B cell (primary cell): ENCODE data around the gene ANK3. TPM values are rescaled to one million over a fixed set of nuclear protein-coding genes. Genes with fewer than 3 reads are reported as not detected.

Source experiments
- ATAC-seq: fragments of 200-7000 bp; cut with Tn5 transposase; one replicate; pipeline ENCODE4 v1.10.0; 2021; ENCODE audit warnings: low read depth, mild to moderate bottlenecking, moderate number of reproducible peaks, moderate library complexity
- CTCF ChIA-PET: fragments of 350-600 bp; sonication (Branson Sonifier 250); formaldehyde crosslinking; loops from one replicate; lab custom pipeline; 2021; ENCODE audit warnings: antibody characterized with exemption, inconsistent platforms; lab: Charles Lee
- POLR2A ChIA-PET: fragments of 350-600 bp; sonication (Branson Sonifier 250); formaldehyde crosslinking; loops from one replicate; lab custom pipeline; 2021; ENCODE audit warnings: antibody characterized with exemption; lab: Charles Lee
- DNase-seq: peaks from one replicate; pipeline ENCODE4 v3.0.0; 2013
- H2AFZ ChIP-seq: 2 replicates; pipeline ENCODE4 v1.6.1; 2012; ENCODE audit warnings: mild to moderate bottlenecking, low read depth, low read length; ENCODE audit not compliant: insufficient read depth, poor library complexity, severe bottlenecking
- H3K27ac ChIP-seq, 2 donors: 1 replicate in 1 of 2; 2 replicates in 1 of 2; pipeline ENCODE4 v1.5.1; 2012 to 2013; ENCODE audit warnings: low read length in 2 of 2, mild to moderate bottlenecking in 2 of 2, moderate library complexity in 1 of 2
- H3K27me3 ChIP-seq, 4 experiments: fragments of 200-600 bp in 1 of 4; sonication (generic) in 1 of 4; replicated peaks in 1 of 4; 1 replicate in 2 of 4; 2 replicates in 2 of 4; pipeline versions ENCODE4 v1.6.1 to v1.7.0; 2013 to 2016; ENCODE audit warnings: low read length in 3 of 4, mild to moderate bottlenecking in 2 of 4, mixed read lengths in 1 of 4, moderate library complexity in 1 of 4; ENCODE audit not compliant: insufficient read depth in 4 of 4, control insufficient read depth in 3 of 4; ENCODE audit errors: control extremely low read depth in 1 of 4
- H3K36me3 ChIP-seq, 2 experiments: replicated peaks in 1 of 2; 1 replicate in 1 of 2; 2 replicates in 1 of 2; pipeline versions ENCODE4 v1.6.1 to v1.7.1; 2013; ENCODE audit warnings: low read length in 1 of 2; ENCODE audit not compliant: insufficient read depth in 2 of 2, control insufficient read depth in 1 of 2; ENCODE audit errors: control extremely low read depth in 1 of 2, extremely low read depth in 1 of 2
- H3K4me1 ChIP-seq, 2 donors: fragments of 200-600 bp in 1 of 2; sonication (generic) in 1 of 2; 1 replicate in 1 of 2; 2 replicates in 1 of 2; pipeline versions ENCODE4 v1.5.1 to v1.6.1; 2013 to 2017; ENCODE audit warnings: low read length in 2 of 2; ENCODE audit not compliant: control insufficient read depth in 2 of 2, insufficient read depth in 2 of 2
- H3K4me2 ChIP-seq: replicated peaks from 2 replicates; pipeline ENCODE3; 2012; ENCODE audit warnings: mild to moderate bottlenecking, low read depth, low read length; ENCODE audit not compliant: poor library complexity, severe bottlenecking
- H3K4me3 ChIP-seq, 5 experiments: fragments of 200-600 bp in 1 of 5; sonication (generic) in 1 of 5; 1 replicate in 3 of 5; 2 replicates in 2 of 5; pipeline versions ENCODE4 v1.5.1 to v1.7.0; 2011 to 2016; ENCODE audit warnings: low read length in 4 of 5, mild to moderate bottlenecking in 4 of 5, low read depth in 2 of 5, control low read depth in 1 of 5, moderate library complexity in 1 of 5; ENCODE audit not compliant: insufficient read depth in 1 of 5; ENCODE audit errors: control extremely low read depth in 1 of 5, extremely low read depth in 1 of 5
- H3K79me2 ChIP-seq: fragments of 200-600 bp; sonication (generic); one replicate; pipeline ENCODE4 v1.6.0; 2016; ENCODE audit warnings: low read length; ENCODE audit not compliant: control insufficient read depth, insufficient read depth
- H3K9ac ChIP-seq: fragments of 200-600 bp; sonication (generic); 2 replicates; pipeline ENCODE4 v1.6.1; 2017; ENCODE audit warnings: mild to moderate bottlenecking, low read length, moderate library complexity
- H3K9me3 ChIP-seq, 3 donors: one replicate each; pipeline versions ENCODE4 v1.6.1 to v1.7.1; 2013; ENCODE audit warnings: low read length in 2 of 3; ENCODE audit not compliant: control insufficient read depth in 2 of 3, insufficient read depth in 1 of 3; ENCODE audit errors: control extremely low read depth in 1 of 3
- H4K20me1 ChIP-seq: 2 replicates; pipeline ENCODE4 v1.6.0; 2012; ENCODE audit warnings: mild to moderate bottlenecking, low read length; ENCODE audit not compliant: insufficient read depth, control insufficient read depth, poor library complexity, severe bottlenecking
- H3K27ac Mint-ChIP-seq: one replicate; pipeline ENCODE4 v1.8.0; 2021; ENCODE audit warnings: mixed read lengths
- H3K27me3 Mint-ChIP-seq: one replicate; pipeline ENCODE4 v1.8.0; 2021; ENCODE audit warnings: mixed read lengths
- H3K4me1 Mint-ChIP-seq: one replicate; pipeline ENCODE4 v1.8.0; 2021; ENCODE audit warnings: mixed read lengths
- H3K4me3 Mint-ChIP-seq: one replicate; pipeline ENCODE4 v1.8.0; 2021; ENCODE audit warnings: mixed read lengths
- H3K9me3 Mint-ChIP-seq: one replicate; pipeline ENCODE4 v1.8.0; 2022; ENCODE audit warnings: mixed read lengths; ENCODE audit not compliant: insufficient read depth
- EZH2 ChIP-seq: IDR thresholded peaks from 2 replicates; pipeline ENCODE4 v1.6.1; 2012; ENCODE audit warnings: borderline replicate concordance, low read depth, mild to moderate bottlenecking, moderate library complexity, low read length; ENCODE audit not compliant: insufficient read depth, poor library complexity, severe bottlenecking
- WGBS: methylation state at CpG from one replicate; pipeline ENCODE4 v1.1.5; 2013; ENCODE audit warnings: missing lambda C conversion rate; ENCODE audit not compliant: insufficient coverage; 5-methylcytosine and 5-hydroxymethylcytosine counted together
- intact Hi-C: fragments of 100-400 bp; cut with micrococcal nuclease; formaldehyde crosslinking; loops from one replicate; pipeline ENCODE4 v1.10.0; 2022
- polyA plus RNA-seq: library from polyadenylated mRNA; depleted of rRNA; stranded (reverse); fragments of >200 nt; gene quantifications from 2 replicates; pipeline ENCODE4 v1.2.3, GENCODE V29; 2012
- total RNA-seq, 2 donors: library from RNA; stranded (reverse); fragments of 120-200 nt in 1 of 2; gene quantifications; 1 replicate in 1 of 2; 2 replicates in 1 of 2; pipeline versions ENCODE4 v1.2.3 to v1.2.4, GENCODE V29; 2013 to 2022
- TF ChIP-seq, protein P1 (sequence below): fragments of 200-600 bp; IDR thresholded peaks from one replicate; pipeline ENCODE4 v1.8.0; 2022; ENCODE audit warnings: antibody characterized with exemption, mild to moderate bottlenecking

ANK3 gene
- total and polyA plus RNA-seq, 2 donors (not counting 1 experiment from before 2014, with no cell fraction given) = 4.9 to 21.6 TPM

DNA sequence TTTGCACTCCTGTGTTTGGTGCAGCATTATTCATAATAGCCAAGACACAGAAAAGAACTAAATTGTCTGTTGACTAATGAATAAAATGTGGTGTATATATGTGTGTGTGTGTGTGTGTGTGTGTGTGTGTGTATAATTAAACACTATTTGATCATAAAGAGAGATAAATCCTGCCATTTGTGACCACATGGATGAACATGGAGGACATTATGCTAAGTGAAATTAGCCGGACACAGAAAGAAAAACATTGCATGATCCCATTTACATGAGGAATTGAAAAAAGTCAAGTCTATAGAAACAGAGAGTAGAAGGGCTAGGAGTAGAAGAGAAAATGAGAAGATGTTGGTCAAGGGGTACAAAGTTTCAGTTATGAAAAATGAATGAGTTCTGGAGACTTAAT lies 85.9 kb downstream of the ANK3 start:
- H3K4me1 ChIP-seq = no peaks in the 10 kb centered on the region
- ChIA-PET CTCF (no interaction called here), POLR2A (no interaction called here)
- Mint-ChIP-seq H3K4me1 (no peaks in the 10 kb centered on the region), H3K27ac (no peak overlapping the region), H3K4me3 (no peak overlapping the region), H3K9me3 (no peaks in the 10 kb centered on the region), H3K27me3 (no peaks in the 10 kb centered on the region)
- H4K20me1 ChIP-seq = no peaks in the 10 kb centered on the region
- WGBS = no CpG with 5 or more reads among the region's 1 CpG
- H3K4me2 ChIP-seq = no peak overlapping the region
- H3K9me3 ChIP-seq = no peaks in the 10 kb centered on the region
- DNase-seq (no peak), ATAC-seq (no peak)
- TF ChIP-seq EZH2 = no peak
- TF ChIP-seq, protein P1, sequence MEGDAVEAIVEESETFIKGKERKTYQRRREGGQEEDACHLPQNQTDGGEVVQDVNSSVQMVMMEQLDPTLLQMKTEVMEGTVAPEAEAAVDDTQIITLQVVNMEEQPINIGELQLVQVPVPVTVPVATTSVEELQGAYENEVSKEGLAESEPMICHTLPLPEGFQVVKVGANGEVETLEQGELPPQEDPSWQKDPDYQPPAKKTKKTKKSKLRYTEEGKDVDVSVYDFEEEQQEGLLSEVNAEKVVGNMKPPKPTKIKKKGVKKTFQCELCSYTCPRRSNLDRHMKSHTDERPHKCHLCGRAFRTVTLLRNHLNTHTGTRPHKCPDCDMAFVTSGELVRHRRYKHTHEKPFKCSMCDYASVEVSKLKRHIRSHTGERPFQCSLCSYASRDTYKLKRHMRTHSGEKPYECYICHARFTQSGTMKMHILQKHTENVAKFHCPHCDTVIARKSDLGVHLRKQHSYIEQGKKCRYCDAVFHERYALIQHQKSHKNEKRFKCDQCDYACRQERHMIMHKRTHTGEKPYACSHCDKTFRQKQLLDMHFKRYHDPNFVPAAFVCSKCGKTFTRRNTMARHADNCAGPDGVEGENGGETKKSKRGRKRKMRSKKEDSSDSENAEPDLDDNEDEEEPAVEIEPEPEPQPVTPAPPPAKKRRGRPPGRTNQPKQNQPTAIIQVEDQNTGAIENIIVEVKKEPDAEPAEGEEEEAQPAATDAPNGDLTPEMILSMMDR = no peak
- intact Hi-C loops = no loop called here
- no peak overlapping the region for H2AFZ ChIP-seq
- H3K36me3 ChIP-seq = no peaks in the 10 kb centered on the region
- no peak overlapping the region for H3K9ac ChIP-seq
- H3K27me3 ChIP-seq = no peaks in the 10 kb centered on the region
- no peaks in the 10 kb centered on the region for H3K79me2 ChIP-seq
- H3K27ac ChIP-seq = no peak overlapping the region
- H3K4me3 ChIP-seq = no peak overlapping the region

DNA sequence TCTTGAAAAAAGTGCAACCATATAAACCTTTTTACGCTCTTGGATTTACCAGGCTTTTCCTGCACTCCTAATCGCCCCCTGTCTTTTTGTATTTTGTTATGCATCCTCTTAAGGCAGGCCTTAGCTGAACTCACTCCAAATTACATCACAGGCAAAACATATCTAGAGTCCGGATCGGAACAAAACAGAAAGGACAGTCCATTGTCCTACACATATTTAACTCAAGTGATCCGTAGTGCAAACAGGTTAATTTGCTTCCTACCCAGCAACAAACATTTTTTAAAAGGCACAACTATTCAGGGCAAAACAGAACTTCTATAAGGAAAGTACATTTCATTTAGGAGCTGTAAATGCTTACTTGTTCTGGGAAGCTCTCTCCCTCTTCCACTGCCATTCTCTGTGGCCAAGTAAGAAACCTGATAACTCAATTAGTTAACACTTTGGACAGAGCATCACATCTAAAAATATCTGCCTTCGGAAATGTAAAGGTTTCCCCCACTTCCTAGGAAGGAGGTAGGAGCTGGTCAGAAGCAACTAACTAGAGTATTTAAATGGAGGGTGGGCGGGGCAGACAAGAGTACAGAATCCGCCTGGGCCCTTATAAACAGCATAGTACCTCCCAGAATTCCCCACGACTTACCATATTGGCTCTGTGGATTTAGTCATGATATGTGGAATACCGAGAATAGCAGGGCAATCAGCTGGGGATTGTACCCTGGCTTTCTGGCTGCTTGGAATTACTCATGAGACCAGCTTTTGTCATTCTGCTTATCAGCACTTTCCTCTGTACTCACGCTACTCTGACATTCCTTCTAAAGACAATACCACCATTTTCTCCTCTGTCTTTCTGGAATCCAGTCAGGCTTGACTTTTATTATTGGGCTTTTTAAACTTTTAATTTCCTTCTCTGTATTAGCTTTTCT lies 89.5 kb downstream of the ANK3 start:
- Histone ChIP-seq H3K36me3 (no peaks in the 10 kb centered on the region), H3K27me3 (no peaks in the 10 kb centered on the region), H3K4me3 (no peak overlapping the region), H2AFZ (no peak overlapping the region), H4K20me1 (no peaks in the 10 kb centered on the region), H3K9ac (no peak overlapping the region), H3K4me1 (no peaks in the 10 kb centered on the region), H3K79me2 (no peaks in the 10 kb centered on the region), H3K9me3 (no peaks in the 10 kb centered on the region), H3K27ac (no peak overlapping the region), H3K4me2 (no peak overlapping the region)
- TF ChIP-seq, protein P1 = no peak
- TF ChIP-seq EZH2 = no peak
- no peaks in the 10 kb centered on the region for H3K27me3 Mint-ChIP-seq
- no peaks in the 10 kb centered on the region for H3K9me3 Mint-ChIP-seq
- 100% methylated on average over 4 of the region's 11 CpGs for WGBS
- ATAC-seq (no peak), DNase-seq (no peak)
- intact Hi-C loops = no loop called here
- no peak overlapping the region for H3K27ac Mint-ChIP-seq
- ChIA-PET CTCF (no interaction called here), POLR2A (interaction anchor here (0.7 kb wide), 1 partner anchor 96 kb away, joined by 4 read pairs; no protein-coding TSS in a partner anchor)
- H3K4me1 Mint-ChIP-seq = no peaks in the 10 kb centered on the region
- H3K4me3 Mint-ChIP-seq = no peak overlapping the region
